Right atrium auricular region (tissue), 2 donors: Measurements from ENCODE around the gene GRAP2. TPM values are rescaled to one million over a fixed set of nuclear protein-coding genes. Genes with fewer than 3 reads are reported as not detected.

Experiments used
- DNase-seq: peaks from one replicate; pipeline ENCODE4 v3.0.0-alpha.2; 2019; ENCODE audit warnings: low spot score
- H3K27ac ChIP-seq, 2 donors: fragments of 200-600 bp; sonication (generic); 1 replicate in 1 of 2; 2 replicates in 1 of 2; pipeline ENCODE4 v1.5.1; 2016 to 2019
- H3K27me3 ChIP-seq, 2 donors: fragments of 200-600 bp; sonication (generic); one replicate each; pipeline versions ENCODE4 v1.5.1 to v1.6.0; 2017 to 2019
- H3K36me3 ChIP-seq: fragments of 200-600 bp; sonication (generic); one replicate; pipeline ENCODE4 v1.5.1; 2016
- H3K4me1 ChIP-seq, 2 donors: fragments of 200-600 bp; sonication (generic); one replicate each; pipeline versions ENCODE4 v1.5.1 to v1.6.0; 2017 to 2019
- H3K4me3 ChIP-seq, 2 donors: fragments of 200-600 bp; sonication (generic); 1 replicate in 1 of 2; 2 replicates in 1 of 2; pipeline ENCODE4 v1.5.1; 2017 to 2019; ENCODE audit warnings: mild to moderate bottlenecking in 1 of 2, moderate library complexity in 1 of 2
- H3K9me3 ChIP-seq, 2 donors: fragments of 200-600 bp; sonication (generic); one replicate each; pipeline ENCODE4 v1.5.1; 2019
- total RNA-seq, 2 donors: library from RNA; depleted of rRNA; stranded (reverse); fragments of >200 nt; gene quantifications; one replicate each; pipeline ENCODE4 v1.1.0, GENCODE V29; 2016
- TF ChIP-seq, protein P1 (sequence below), 2 donors: fragments of 200-600 bp; sonication (generic); IDR thresholded peaks; one replicate each; pipeline ENCODE4 v1.5.1; 2019; ENCODE audit warnings: antibody characterized with exemption in 2 of 2

Gene GRAP2
- total RNA-seq, 2 donors from 2014 or later: 1.3 to 2.4 TPM

DNA sequence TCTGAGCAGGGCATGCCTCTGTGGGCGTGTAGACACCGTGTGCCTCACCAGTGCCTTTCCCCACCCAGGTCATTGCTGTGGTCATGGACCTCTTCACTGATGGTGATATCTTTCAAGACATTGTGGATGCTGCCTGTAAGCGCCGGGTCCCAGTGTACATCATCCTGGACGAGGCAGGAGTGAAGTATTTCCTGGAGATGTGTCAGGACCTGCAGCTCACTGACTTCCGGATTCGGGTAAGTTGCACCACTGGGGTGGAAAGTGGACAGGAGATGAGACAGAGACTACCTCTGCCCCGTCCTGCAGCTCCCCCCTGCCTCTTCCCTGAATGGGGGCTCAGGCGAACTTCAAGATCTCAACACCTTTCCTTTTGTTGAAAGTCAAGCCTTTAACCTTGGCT is 118.2 kb downstream of the GRAP2 start:
- Histone ChIP-seq H3K9me3 (no peaks in the 10 kb centered on the region), H3K4me1 (no peaks in the 10 kb centered on the region), H3K4me3 (no peak overlapping the region), H3K36me3 (no peaks in the 10 kb centered on the region), H3K27me3 (no peaks in the 10 kb centered on the region), H3K27ac (no peak overlapping the region)
- no peak for DNase-seq
- TF ChIP-seq, protein P1, sequence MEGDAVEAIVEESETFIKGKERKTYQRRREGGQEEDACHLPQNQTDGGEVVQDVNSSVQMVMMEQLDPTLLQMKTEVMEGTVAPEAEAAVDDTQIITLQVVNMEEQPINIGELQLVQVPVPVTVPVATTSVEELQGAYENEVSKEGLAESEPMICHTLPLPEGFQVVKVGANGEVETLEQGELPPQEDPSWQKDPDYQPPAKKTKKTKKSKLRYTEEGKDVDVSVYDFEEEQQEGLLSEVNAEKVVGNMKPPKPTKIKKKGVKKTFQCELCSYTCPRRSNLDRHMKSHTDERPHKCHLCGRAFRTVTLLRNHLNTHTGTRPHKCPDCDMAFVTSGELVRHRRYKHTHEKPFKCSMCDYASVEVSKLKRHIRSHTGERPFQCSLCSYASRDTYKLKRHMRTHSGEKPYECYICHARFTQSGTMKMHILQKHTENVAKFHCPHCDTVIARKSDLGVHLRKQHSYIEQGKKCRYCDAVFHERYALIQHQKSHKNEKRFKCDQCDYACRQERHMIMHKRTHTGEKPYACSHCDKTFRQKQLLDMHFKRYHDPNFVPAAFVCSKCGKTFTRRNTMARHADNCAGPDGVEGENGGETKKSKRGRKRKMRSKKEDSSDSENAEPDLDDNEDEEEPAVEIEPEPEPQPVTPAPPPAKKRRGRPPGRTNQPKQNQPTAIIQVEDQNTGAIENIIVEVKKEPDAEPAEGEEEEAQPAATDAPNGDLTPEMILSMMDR (IDR thresholded peaks at IDR 0.05): no peak

DNA sequence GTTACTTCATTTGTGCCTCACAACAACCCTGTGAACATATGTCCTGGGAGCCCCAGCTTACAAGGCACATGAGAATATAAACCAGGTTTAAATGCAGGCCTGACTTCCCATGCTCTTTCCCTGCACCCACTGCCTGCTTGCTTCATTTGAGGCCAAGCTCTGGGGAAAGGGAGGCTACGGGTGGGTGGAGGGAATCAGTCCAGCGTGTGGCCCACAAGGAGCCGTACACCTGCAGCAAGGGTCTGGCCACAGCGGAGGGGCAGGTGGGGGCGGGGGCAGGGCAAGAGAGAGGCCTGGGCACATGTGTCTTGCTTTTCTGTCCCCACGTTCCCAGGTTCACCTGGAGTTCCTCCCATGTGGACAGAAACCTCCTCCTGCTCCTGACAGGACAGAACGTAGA is 120.1 kb downstream of the GRAP2 start:
- no peak overlapping the region for H3K4me3 ChIP-seq
- TF ChIP-seq, protein P1 (IDR thresholded peaks at IDR 0.05): no peak
- H3K27me3 ChIP-seq: no peaks in the 10 kb centered on the region
- H3K36me3 ChIP-seq: no peaks in the 10 kb centered on the region
- no peaks in the 10 kb centered on the region for H3K9me3 ChIP-seq
- no peak overlapping the region for H3K27ac ChIP-seq
- no peak for DNase-seq
- H3K4me1 ChIP-seq: peaks cover 0 to 8% of the 10 kb centered on the region in 2 donors

DNA sequence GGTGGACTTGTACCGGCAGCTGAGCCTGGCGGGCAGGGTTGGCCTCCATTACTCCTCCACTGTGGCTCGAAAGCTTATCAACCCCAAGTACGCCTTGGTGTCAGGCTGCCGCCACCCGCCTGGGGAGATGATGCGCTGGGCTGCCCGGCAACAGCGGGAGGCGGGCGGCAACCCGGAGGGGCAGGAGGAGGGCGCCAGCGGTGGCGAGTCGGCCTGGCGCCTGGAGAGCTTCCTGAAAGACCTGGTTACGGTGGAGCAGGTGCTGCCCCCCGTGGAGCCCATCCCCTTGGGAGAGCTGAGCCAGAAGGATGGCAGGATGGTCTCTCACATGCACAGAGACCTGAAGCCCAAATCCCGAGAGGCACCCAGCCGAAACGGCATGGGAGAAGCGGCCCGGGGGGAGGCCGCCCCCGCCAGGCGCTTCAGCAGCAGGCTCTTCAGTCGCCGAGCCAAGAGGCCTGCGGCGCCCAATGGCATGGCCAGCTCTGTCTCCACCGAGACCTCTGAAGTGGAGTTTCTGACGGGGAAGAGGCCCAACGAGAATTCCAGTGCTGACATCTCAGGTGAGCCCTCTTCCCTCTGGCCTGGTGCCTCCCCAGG is 120.6 kb downstream of the GRAP2 start:
- H3K4me3 ChIP-seq: no peak overlapping the region
- no peaks in the 10 kb centered on the region for H3K27me3 ChIP-seq
- DNase-seq: no peak
- H3K27ac ChIP-seq: no peak overlapping the region
- peaks cover 0 to 8% of the 10 kb centered on the region in 2 donors for H3K4me1 ChIP-seq
- no peaks in the 10 kb centered on the region for H3K9me3 ChIP-seq
- TF ChIP-seq, protein P1 (IDR thresholded peaks at IDR 0.05): no peak
- no peaks in the 10 kb centered on the region for H3K36me3 ChIP-seq

DNA sequence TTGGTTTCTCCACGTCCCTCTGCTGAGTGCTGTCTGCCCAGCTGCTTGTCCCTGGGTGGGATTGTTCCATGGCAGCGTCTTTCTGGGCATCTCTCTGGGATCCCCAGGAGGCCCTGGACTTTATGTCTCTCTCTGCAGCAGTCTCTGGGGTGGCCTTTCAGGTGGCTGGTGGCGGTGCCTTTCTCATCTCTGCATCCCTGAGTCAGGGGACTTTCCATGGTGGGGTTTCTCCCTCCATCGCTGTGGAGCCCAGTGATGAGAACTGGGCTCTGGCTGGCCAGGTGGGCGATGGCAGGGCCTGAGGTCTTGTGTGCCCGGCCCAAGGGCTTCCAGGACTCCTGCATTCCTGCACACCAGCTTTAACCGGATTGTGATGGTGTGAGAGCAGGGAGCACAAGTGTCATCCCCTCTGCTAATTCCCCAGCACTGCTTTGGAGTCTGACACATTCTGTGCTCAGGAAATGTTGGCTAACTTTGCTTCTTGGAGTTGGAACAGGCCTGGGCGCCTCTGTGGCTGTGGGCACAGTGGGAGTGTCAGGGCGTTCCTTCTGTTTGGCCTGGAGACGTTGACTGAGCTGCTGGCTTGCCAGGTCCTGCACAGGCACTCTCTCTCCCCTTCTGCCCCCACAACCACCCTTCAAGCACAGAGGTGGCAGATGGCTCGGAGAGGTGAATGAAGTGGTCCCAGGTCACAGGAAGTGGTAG is 121.8 kb downstream of the GRAP2 start:
- Histone ChIP-seq H3K36me3 (no peaks in the 10 kb centered on the region), H3K4me3 (no peak overlapping the region), H3K9me3 (no peaks in the 10 kb centered on the region), H3K27me3 (no peaks in the 10 kb centered on the region), H3K27ac (no peak overlapping the region), H3K4me1 (peaks cover 0 to 8% of the 10 kb centered on the region in 2 donors)
- TF ChIP-seq, protein P1 (IDR thresholded peaks at IDR 0.05): no peak
- DNase-seq: no peak

Other genes starting within 250 kb of the GRAP2 start
- gene ENTHD1, start 7.3 kb upstream of the GRAP2 start, total RNA-seq: not detected
- gene TMA7B, start 59.3 kb downstream of the GRAP2 start, total RNA-seq: not detected
- 1 to 10 TPM; 4.4 to 4.6 TPM for gene FAM83F, start 93.9 kb downstream of the GRAP2 start, total RNA-seq